ENCODE measurements around the gene U2AF1L4. TPM values are rescaled to one million over a fixed set of nuclear protein-coding genes. Genes with fewer than 3 reads are reported as not detected.

Gene U2AF1L4
- polyA plus RNA-seq, 1 donor = 16.6 TPM

- DNase-seq (ENCODE audit: low read depth) = peak; percentile 100
These were observed 12.8 kb upstream of the U2AF1L4 start, which contains the start of gene PROSER3 for GRCh38 chr19:35757749-35758608. PROSER3 (plus strand) TSS chr19:35758176; CDS start chr19:35758216, 40 bp downstream.

GRCh38 chr19:35757231-35757748 lies 12.1 kb upstream of the U2AF1L4 start:
- peak; percentile 91 for DNase-seq (ENCODE audit: low read depth)

- no peak for DNase-seq (ENCODE audit: low read depth)
These were observed 11.4 kb upstream of the U2AF1L4 start, which contains the start of gene HSPB6 for GRCh38 chr19:35756377-35757230. HSPB6 (minus strand) TSS chr19:35757029; CDS start chr19:35757008, 21 bp downstream.

- DNase-seq (ENCODE audit: low read depth) = no peak
These were observed 10.5 kb upstream of the U2AF1L4 start for GRCh38 chr19:35755550-35756376.

- DNase-seq (ENCODE audit: low read depth) = no peak
These were observed 9.9 kb upstream of the U2AF1L4 start for GRCh38 chr19:35755131-35755549.

GRCh38 chr19:35754370-35755130 lies 9.3 kb upstream of the U2AF1L4 start:
- no peak for DNase-seq (ENCODE audit: low read depth)

- no peak for DNase-seq (ENCODE audit: low read depth)
These were observed 8.6 kb upstream of the U2AF1L4 start for GRCh38 chr19:35753634-35754369.

GRCh38 chr19:35752746-35753350 lies 7.6 kb upstream of the U2AF1L4 start:
- no peak for DNase-seq (ENCODE audit: low read depth)

- DNase-seq (ENCODE audit: low read depth) = no peak
These were observed 6.9 kb upstream of the U2AF1L4 start for GRCh38 chr19:35751839-35752745.

GRCh38 chr19:35750167-35750566 lies 4.9 kb upstream of the U2AF1L4 start:
- no peak for DNase-seq (ENCODE audit: low read depth)

GRCh38 chr19:35748106-35749020 lies 3.1 kb upstream of the U2AF1L4 start, which contains the start of gene LIN37:
LIN37 (plus strand) TSS chr19:35748576; CDS start chr19:35748725, 149 bp downstream.
- DNase-seq (ENCODE audit: low read depth) = peak; percentile 99

- DNase-seq (ENCODE audit: low read depth) = no peak
These were observed 1.3 kb upstream of the U2AF1L4 start for GRCh38 chr19:35746531-35746930.

- DNase-seq (ENCODE audit: low read depth) = no peak
These were observed 857 bp upstream of the U2AF1L4 start for GRCh38 chr19:35746087-35746462.

GRCh38 chr19:35744430-35745327 lies 539 bp downstream of the U2AF1L4 start:
- peak; percentile 86 for DNase-seq (ENCODE audit: low read depth)

GRCh38 chr19:35743640-35744429 lies 1.4 kb downstream of the U2AF1L4 start:
- no peak for DNase-seq (ENCODE audit: low read depth)

Measured in forelimb muscle (tissue), 1 donor.